ENCODE measurements around the gene ECI2.
"Not testable (repeated sequence)": the region's sequence is repeated elsewhere in the genome, so short reads cannot be mapped to it uniquely, and the experiment has no call there.

Gene ECI2

GRCh38 chr6:4102687-4103244 lies 32.6 kb downstream of the ECI2 start:
- no peak for DNase-seq (ENCODE audit: low spot score)

- no peak for DNase-seq (ENCODE audit: low spot score)
These were observed 34.1 kb downstream of the ECI2 start for GRCh38 chr6:4101298-4101697.

- no peak for DNase-seq (ENCODE audit: low spot score)
These were observed 34.7 kb downstream of the ECI2 start for GRCh38 chr6:4100655-4101054.

GRCh38 chr6:4093288-4093687 lies 42.1 kb downstream of the ECI2 start:
- DNase-seq (ENCODE audit: low spot score) = no peak

- DNase-seq (ENCODE audit: low spot score) = no peak
These were observed 43.4 kb downstream of the ECI2 start for GRCh38 chr6:4091941-4092340.

GRCh38 chr6:4090043-4090442 lies 45.3 kb downstream of the ECI2 start:
- DNase-seq (ENCODE audit: low spot score) = not testable (repeated sequence)

GRCh38 chr6:4088704-4089103 lies 46.7 kb downstream of the ECI2 start:
- no peak for DNase-seq (ENCODE audit: low spot score)

GRCh38 chr6:4085332-4085700 lies 50.1 kb downstream of the ECI2 start:
- no peak for DNase-seq (ENCODE audit: low spot score)

GRCh38 chr6:4084444-4085331 lies 50.7 kb downstream of the ECI2 start:
- DNase-seq (ENCODE audit: low spot score) = no peak

GRCh38 chr6:4078691-4079471 lies 56.5 kb downstream of the ECI2 start, which contains the start of gene FAM217A:
Gene FAM217A (minus strand): TSS chr6:4079137. CDS start chr6:4077414, 1,723 bp downstream.
- no peak for DNase-seq (ENCODE audit: low spot score)

GRCh38 chr6:4074478-4075235 lies 60.7 kb downstream of the ECI2 start:
- no peak for DNase-seq (ENCODE audit: low spot score)

- no peak for DNase-seq (ENCODE audit: low spot score)
These were observed 64.0 kb downstream of the ECI2 start for GRCh38 chr6:4071330-4071729.

- DNase-seq (ENCODE audit: low spot score) = no peak
These were observed 66.2 kb downstream of the ECI2 start for GRCh38 chr6:4069199-4069598.

GRCh38 chr6:4067673-4068072 lies 67.7 kb downstream of the ECI2 start:
- DNase-seq (ENCODE audit: low spot score) = no peak

GRCh38 chr6:4066029-4066755 lies 69.2 kb downstream of the ECI2 start:
- no peak for DNase-seq (ENCODE audit: low spot score)
